HepG2 (cell line): ENCODE results near the gene MYOM1. TPM values are rescaled to one million over a fixed set of nuclear protein-coding genes. Genes with fewer than 3 reads are reported as not detected.

Source experiments
- ATAC-seq: fragments of 200-7000 bp; cut with Tn5 transposase; 3 replicates; pipeline ENCODE4 v1.9.1; 2020; ENCODE audit warnings: mild to moderate bottlenecking, moderate library complexity
- BruUV-seq: library from RNA; stranded (reverse); fragments of 400-500 nt; replicated peaks from 2 replicates; lab custom pipeline; 2021; lab: Mats Ljungman, UMichigan
- CTCF ChIA-PET: fragments of 300-600 bp; formaldehyde crosslinking; extraction: SDS; loops from one replicate; lab custom pipeline; 2021; ENCODE audit warnings: low total read pairs, inconsistent platforms, low intra/inter-chr PET ratio; lab: Yijun Ruan, JAX
- POLR2A ChIA-PET: fragments of 350-600 bp; sonication (Branson Sonifier 250); formaldehyde crosslinking; loops from one replicate; lab custom pipeline; 2020; ENCODE audit warnings: antibody characterized with exemption, inconsistent platforms; lab: Yijun Ruan, JAX
- DNase-seq: peaks from one replicate; pipeline ENCODE4 v3.0.0-alpha.2; 2015; ENCODE audit warnings: low spot score
- FAIRE-seq: peaks from 3 replicates; lab custom pipeline; 2011; peaks lifted over from hg19 to GRCh38; lab: Jason Lieb, UNC
- H2AFZ ChIP-seq: one replicate; pipeline ENCODE4 v1.6.1; 2011; ENCODE audit warnings: low read length, inconsistent platforms
- H3K27ac ChIP-seq: fragments of 300-600 bp; 3 replicates; pipeline ENCODE4 v1.8.0; 2011; ENCODE audit warnings: mixed run types, mild to moderate bottlenecking, mixed read lengths, low read length, inconsistent platforms; ENCODE audit not compliant: insufficient read depth; ENCODE audit errors: extremely low read length
- H3K27me3 ChIP-seq, 2 experiments: fragments of 200-600 bp in 1 of 2; 2 replicates in 1 of 2; 3 replicates in 1 of 2; pipeline versions ENCODE4 v1.6.0 to v1.8.0; 2011; ENCODE audit warnings: low read length in 2 of 2, mild to moderate bottlenecking in 2 of 2, moderate library complexity in 2 of 2, inconsistent platforms in 1 of 2; ENCODE audit not compliant: insufficient read depth in 2 of 2, control insufficient read depth in 1 of 2
- H3K36me3 ChIP-seq, 2 experiments: fragments of 200-600 bp in 1 of 2; replicated peaks in 1 of 2; 2 replicates in 1 of 2; 3 replicates in 1 of 2; pipeline versions ENCODE4 v1.5.1 to v1.8.0; 2011; ENCODE audit warnings: low read length in 2 of 2, inconsistent platforms in 1 of 2; ENCODE audit not compliant: insufficient read depth in 2 of 2, control insufficient read depth in 1 of 2
- H3K4me1 ChIP-seq: 2 replicates; pipeline ENCODE4 v1.5.1; 2012; ENCODE audit warnings: low read length, inconsistent platforms; ENCODE audit not compliant: insufficient read depth
- H3K4me2 ChIP-seq: 2 replicates; pipeline ENCODE4 v1.6.0; 2011; ENCODE audit warnings: low read depth, low read length, inconsistent platforms
- H3K4me3 ChIP-seq, 3 experiments: fragments of 200-600 bp in 1 of 3; sonication (generic), shearing (Covaris generic) in 1 of 3; replicated peaks in 1 of 3; 2 replicates each; pipeline ENCODE4 v1.5.1; 2011 to 2016; ENCODE audit warnings: low read length in 3 of 3, inconsistent platforms in 2 of 3, low read depth in 2 of 3, mild to moderate bottlenecking in 2 of 3, control low read depth in 1 of 3, mixed read lengths in 1 of 3; ENCODE audit not compliant: insufficient read depth in 1 of 3
- H3K79me2 ChIP-seq: one replicate; pipeline ENCODE4 v1.6.1; 2011; ENCODE audit warnings: low read length, inconsistent platforms; ENCODE audit not compliant: insufficient read depth
- H3K9ac ChIP-seq: 2 replicates; pipeline ENCODE4 v1.6.0; 2011; ENCODE audit warnings: mild to moderate bottlenecking, low read depth, low read length, inconsistent platforms; ENCODE audit not compliant: insufficient read depth
- H3K9me3 ChIP-seq: 2 replicates; pipeline ENCODE4 v1.5.1; 2012; ENCODE audit warnings: mild to moderate bottlenecking, low read length
- H4K20me1 ChIP-seq: 2 replicates; pipeline ENCODE4 v1.6.0; 2011; ENCODE audit warnings: inconsistent platforms, mild to moderate bottlenecking, low read length, moderate library complexity; ENCODE audit not compliant: insufficient read depth
- ADNP ChIP-seq: sonication (generic); formaldehyde crosslinking; IDR thresholded peaks from 2 replicates; pipeline ENCODE4 v1.4.0; 2020; ENCODE audit warnings: missing genetic modification reagents
- AHDC1 ChIP-seq: sonication (generic); formaldehyde crosslinking; IDR thresholded peaks from 2 replicates; pipeline ENCODE4 v1.5.1; 2020; ENCODE audit warnings: mild to moderate bottlenecking, missing genetic modification reagents, borderline replicate concordance
- JUND ChIP-seq: sonication (generic); formaldehyde crosslinking; IDR thresholded peaks from 2 replicates; pipeline ENCODE4 v1.8.0; 2022; ENCODE audit warnings: mild to moderate bottlenecking, missing genetic modification reagents
- MXD4 ChIP-seq: IDR thresholded peaks from 2 replicates; pipeline ENCODE4 v1.6.1; 2016; ENCODE audit warnings: mild to moderate bottlenecking, missing biosample characterization, missing genetic modification reagents
- SIX4 ChIP-seq: sonication (generic); formaldehyde crosslinking; IDR thresholded peaks from 2 replicates; pipeline ENCODE4 v1.4.0; 2020; ENCODE audit warnings: missing genetic modification reagents
- ZFAT ChIP-seq: sonication (generic); formaldehyde crosslinking; conservative IDR thresholded peaks from 2 replicates; pipeline ENCODE4 v1.8.1; 2023; ENCODE audit warnings: missing genetic modification reagents, inconsistent platforms
- ZGPAT ChIP-seq: IDR thresholded peaks from 2 replicates; pipeline ENCODE4 v1.6.1; 2016; ENCODE audit warnings: mild to moderate bottlenecking
- ZNF180 ChIP-seq: sonication (generic); formaldehyde crosslinking; IDR thresholded peaks from 2 replicates; pipeline ENCODE4 v1.4.0; 2020; ENCODE audit warnings: low read depth, missing genetic modification reagents, borderline replicate concordance
- ZNF260 ChIP-seq: sonication (generic); formaldehyde crosslinking; IDR thresholded peaks from 2 replicates; pipeline ENCODE4 v1.4.0; 2020; ENCODE audit warnings: missing genetic modification reagents, low read depth, mild to moderate bottlenecking, borderline replicate concordance
- ZNF274 ChIP-seq: sonication (generic); formaldehyde crosslinking; IDR thresholded peaks from 2 replicates; pipeline ENCODE4 v1.5.1; 2020; ENCODE audit warnings: mild to moderate bottlenecking, missing genetic modification reagents
- ZNF30 ChIP-seq: sonication (generic); formaldehyde crosslinking; IDR thresholded peaks from 2 replicates; pipeline ENCODE4 v1.5.0; 2020; ENCODE audit warnings: mild to moderate bottlenecking, missing genetic modification reagents
- ZNF589 ChIP-seq: sonication (generic); formaldehyde crosslinking; conservative IDR thresholded peaks from 2 replicates; pipeline ENCODE4 v1.8.0; 2022; ENCODE audit warnings: mild to moderate bottlenecking, moderate library complexity, missing genetic modification reagents
- ZNF619 ChIP-seq: sonication (generic); formaldehyde crosslinking; IDR thresholded peaks from 2 replicates; pipeline ENCODE4 v1.4.0; 2020; ENCODE audit warnings: mild to moderate bottlenecking, missing genetic modification reagents
- ZNF788 ChIP-seq: sonication (generic); formaldehyde crosslinking; IDR thresholded peaks from 2 replicates; pipeline ENCODE4 v1.5.0; 2020; ENCODE audit warnings: mild to moderate bottlenecking, missing genetic modification reagents, borderline replicate concordance
- ZNF790 ChIP-seq: sonication (generic); formaldehyde crosslinking; IDR thresholded peaks from 2 replicates; pipeline ENCODE4 v1.8.0; 2022; ENCODE audit warnings: missing genetic modification reagents, mild to moderate bottlenecking, borderline replicate concordance
- WGBS: methylation state at CpG from one replicate; pipeline ENCODE4 v1.1.6; 2017; ENCODE audit warnings: low lambda C conversion rate; 5-methylcytosine and 5-hydroxymethylcytosine counted together
- in situ Hi-C: cut with HindIII; loops from 2 replicates; pipeline ENCODE4 v1.10.0; 2017; ENCODE audit warnings: low pct_unique_long_range_greater_than_20kb; ENCODE audit not compliant: extremely low pct_ligation_motif_present
- intact Hi-C: fragments of 100-400 bp; cut with micrococcal nuclease; formaldehyde crosslinking; loops from one replicate; pipeline ENCODE4 v1.10.0; 2022; ENCODE audit not compliant: unreplicated experiment
- polyA plus RNA-seq, 8 experiments: library from polyadenylated mRNA; depleted of rRNA in 3 of 8; stranded (reverse) in 7 of 8; unstranded in 1 of 8; fragments of >200 nt; fragmentation: Illumina TruSeq in 4 of 8; extraction: Trizol in 4 of 8; gene quantifications; 2 replicates each; pipeline versions ENCODE4 v1.2.1 to v1.2.3, GENCODE V29; 2011 to 2016; ENCODE audit warnings: low read depth in 4 of 8, missing spikeins in 1 of 8, mixed read lengths in 1 of 8; ENCODE audit not compliant: insufficient read depth in 1 of 8
- total RNA-seq, 5 experiments: library from RNA; depleted of rRNA; stranded (reverse); fragments of >200 nt; fragmentation: Illumina TruSeq; extraction: Trizol; gene quantifications; 2 replicates each; pipeline ENCODE4 v1.2.3, GENCODE V29; 2016; ENCODE audit warnings: low read depth in 1 of 5

The MYOM1 gene
- total and polyA plus RNA-seq, 2 of the 13 experiments (the other 11 are each of a cell fraction or from before 2014, with no cell fraction given): 0.46 to 0.98 TPM

- Histone ChIP-seq H3K9ac (peak overlapping the region; percentile 71), H3K36me3 (no peaks in the 10 kb centered on the region), H3K27me3 (no peaks in the 10 kb centered on the region), H3K9me3 (no peaks in the 10 kb centered on the region), H3K4me2 (peak overlapping the region; percentile 66), H4K20me1 (no peaks in the 10 kb centered on the region), H3K27ac (peak overlapping the region; percentile 95), H3K4me3 (peak overlapping the region in 2 of 3 experiments; percentile 17 to 36; a peak in 1 of 6 replicates), H3K79me2 (no peaks in the 10 kb centered on the region), H3K4me1 (peaks cover 69% of the 10 kb centered on the region), H2AFZ (no peak overlapping the region)
- no TSS peak for BruUV-seq
- in situ Hi-C loops (no loop called here), intact Hi-C loops (loop anchor here (1.0 to 2.0 kb wide), 2 partner anchors 15 to 80 kb away; partner anchors contain the start of gene MYOM1)
- peak; percentile 49 for FAIRE-seq
- DNase-seq: peak; percentile 94
- ChIA-PET POLR2A (interaction anchor here (0.7 to 2.8 kb wide), 10 partner anchors 8 to 385 kb away, joined by 3 to 54 read pairs (median 4); partner anchors contain the start of gene MYL12A), CTCF (no interaction called here)
- peak; percentile 93 for ATAC-seq
- WGBS: 2% methylated on average over 4 of the region's 4 CpGs
- TF ChIP-seq ZNF274 (CRISPR knock-in tag): no peak
- TF ChIP-seq ZNF30 (CRISPR knock-in tag): no peak
- no peak for TF ChIP-seq ZNF180 (CRISPR knock-in tag)
- peak; percentile 79; the same call in 1 of the 2 replicates for TF ChIP-seq MXD4
- TF ChIP-seq ZGPAT: peak; percentile 98
- TF ChIP-seq ZNF619 (CRISPR knock-in tag): no peak
- TF ChIP-seq ZFAT (CRISPR knock-in tag): no peak
- no peak for TF ChIP-seq ADNP (CRISPR knock-in tag)
- TF ChIP-seq JUND (CRISPR knock-in tag): no peak
- TF ChIP-seq AHDC1 (CRISPR knock-in tag): peak; percentile 96
- TF ChIP-seq ZNF260 (CRISPR knock-in tag): no peak
- TF ChIP-seq SIX4 (CRISPR knock-in tag): peak; percentile 73; the same call in 1 of the 2 replicates
- no peak for TF ChIP-seq ZNF589 (CRISPR knock-in tag)
- no peak for TF ChIP-seq ZNF790 (CRISPR knock-in tag)
- TF ChIP-seq ZNF788 (CRISPR knock-in tag): peak; percentile 48; the same call in 1 of the 2 replicates
These were observed 13.8 kb upstream of the MYOM1 start for GRCh38 chr18:3233433-3234168.
